C4-2B (cell line): ENCODE data around the gene THSD8.

Experiments used
- H3K27ac ChIP-seq: fragments of 450-650 bp; 2 replicates; pipeline ENCODE4 v1.5.1; 2017
- CTCF ChIP-seq: fragments of 450-650 bp; conservative IDR thresholded peaks from 2 replicates; pipeline ENCODE4 v1.5.1; 2017; ENCODE audit warnings: mild to moderate bottlenecking
- ZFX ChIP-seq: fragments of 450-650 bp; IDR thresholded peaks from 2 replicates; pipeline ENCODE4 v1.6.1; 2017

Gene THSD8

GRCh38 chr19:12833418-12833737 lies 31.5 kb downstream of the THSD8 start:
- H3K27ac ChIP-seq: no peak overlapping the region
- TF ChIP-seq CTCF (no peak), ZFX (no peak)

GRCh38 chr19:12833738-12834565 lies 32.1 kb downstream of the THSD8 start:
- no peak for TF ChIP-seq CTCF
- no peak for TF ChIP-seq ZFX

GRCh38 chr19:12834566-12834943 lies 32.7 kb downstream of the THSD8 start, which contains the start of gene RTBDN:
Gene RTBDN (minus strand): TSS chr19:12834579. CDS start chr19:12829979, 4,600 bp downstream.
- H3K27ac ChIP-seq: no peak within 1 kb of the TSS
- TF ChIP-seq CTCF (no peak), ZFX (no peak)

More at GRCh38 chr19:12833738-12834565, 32.1 kb downstream of the THSD8 start:
- H3K27ac ChIP-seq: no peak overlapping the region

GRCh38 chr19:12834976-12835757 lies 33.3 kb downstream of the THSD8 start:
- H3K27ac ChIP-seq: no peak overlapping the region
- TF ChIP-seq CTCF (no peak), ZFX (no peak)

GRCh38 chr19:12836529-12836863 lies 34.6 kb downstream of the THSD8 start:
- H3K27ac ChIP-seq: no peak overlapping the region
- TF ChIP-seq ZFX (no peak), CTCF (no peak)

- no peak overlapping the region for H3K27ac ChIP-seq
- no peak for TF ChIP-seq ZFX
- TF ChIP-seq CTCF: no peak
Observed at GRCh38 chr19:12837225-12837624, 35.4 kb downstream of the THSD8 start.
